GM21526 (cell line): ENCODE measurements around the gene GNAI2.
"Not testable (repeated sequence)": the region's sequence is repeated elsewhere in the genome, so short reads cannot be mapped to it uniquely, and the experiment has no call there.

Experiments used
- ATAC-seq: cut with Tn5 transposase; IDR thresholded peaks from one replicate; pipeline ENCODE4 v1.9.1; 2021; ENCODE audit warnings: moderate library complexity; ENCODE audit not compliant: unreplicated experiment, low FRiP score

Gene GNAI2

GRCh38 chr3:50221411-50222168 lies 14.4 kb upstream of the GNAI2 start:
- no peak for ATAC-seq

DNA sequence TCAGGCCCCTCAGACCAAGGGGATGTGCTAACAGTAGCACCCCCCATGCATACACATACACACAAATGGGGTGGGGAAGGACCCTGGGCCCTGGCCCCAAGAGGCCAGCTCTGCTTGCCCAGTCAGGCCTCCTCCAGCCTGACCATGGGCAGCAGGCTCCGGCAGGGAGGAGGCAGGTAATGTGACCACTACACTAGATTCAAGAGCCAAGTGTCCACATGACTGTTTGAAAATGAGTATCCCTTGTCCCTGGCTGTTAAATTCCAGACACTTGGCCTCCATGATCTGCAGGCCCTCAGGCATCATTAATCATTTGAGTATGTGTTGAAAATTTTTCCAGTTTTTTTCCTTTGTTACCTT lies 13.9 kb upstream of the GNAI2 start:
- ATAC-seq, result no peak

- ATAC-seq, result no peak
Measured at GRCh38 chr3:50224639-50225038, 11.4 kb upstream of the GNAI2 start.

GRCh38 chr3:50226888-50227389 lies 9.1 kb upstream of the GNAI2 start:
- ATAC-seq, result peak; percentile 18

DNA sequence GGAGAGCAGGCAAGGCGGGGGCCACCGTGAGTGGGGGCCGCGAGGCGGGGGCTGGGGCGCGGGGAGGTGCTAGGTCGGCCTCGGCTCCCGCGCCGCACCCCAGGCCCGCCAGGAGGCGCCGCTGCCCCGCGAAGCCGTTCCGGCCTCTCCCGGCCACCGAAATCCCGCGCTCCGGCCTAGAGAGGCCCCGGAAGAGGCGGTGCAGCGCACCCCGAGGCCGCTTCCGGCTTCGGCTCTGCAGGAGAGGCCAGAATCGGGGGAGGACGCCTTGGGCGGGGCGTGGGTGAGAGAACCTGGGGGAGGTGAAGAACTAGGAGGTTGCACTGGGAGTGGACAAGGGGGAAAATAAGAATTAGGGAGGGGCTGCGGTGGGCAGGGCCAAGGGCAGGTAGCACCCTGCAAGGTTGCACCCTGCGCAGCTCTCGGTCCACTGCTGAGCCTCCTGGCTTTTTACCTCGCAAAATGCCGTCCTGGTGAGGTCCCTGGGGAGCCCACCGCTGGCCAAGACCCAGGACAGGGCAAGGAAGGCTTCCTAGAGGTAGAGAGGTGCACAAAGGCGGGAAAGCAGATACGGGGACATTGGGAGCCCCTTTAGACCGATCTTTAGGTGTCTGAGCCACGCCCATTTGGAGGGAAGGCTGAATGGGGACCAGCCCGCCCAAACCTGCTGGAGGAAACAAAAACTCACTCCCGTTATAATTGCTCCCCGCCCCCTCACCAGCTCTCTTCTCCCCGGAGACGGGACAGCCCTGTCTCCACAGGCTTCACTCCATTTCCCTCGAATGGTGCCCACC lies 8.4 kb upstream of the GNAI2 start:
- peak; percentile 65 for ATAC-seq

DNA sequence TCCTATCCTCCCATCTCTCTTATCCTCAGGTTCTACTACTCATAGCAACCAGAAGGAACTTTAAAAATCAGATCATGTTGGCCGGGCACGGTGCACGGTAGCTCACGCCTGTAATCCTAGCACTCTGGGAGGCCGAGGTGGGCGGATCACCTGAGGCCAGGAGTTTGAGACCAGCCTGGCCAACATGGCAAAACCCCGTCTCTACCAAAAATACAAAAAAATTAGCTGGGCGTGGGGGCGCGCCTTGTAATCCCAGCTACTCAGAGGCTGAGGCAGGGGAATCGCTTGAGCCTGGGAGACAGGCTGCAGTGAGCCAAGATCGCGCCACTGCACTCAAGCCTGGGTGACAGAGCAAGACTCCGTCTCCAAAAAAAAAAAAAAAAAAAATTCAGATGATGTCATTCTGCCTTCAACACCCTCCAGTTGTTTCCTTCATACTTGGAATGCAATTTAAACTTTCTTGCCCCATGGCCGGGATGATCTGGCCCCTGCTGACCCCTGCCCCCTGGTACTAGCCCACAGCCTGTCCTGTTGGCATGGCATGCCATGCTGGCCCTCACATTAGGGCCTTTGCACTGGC lies 7.7 kb upstream of the GNAI2 start:
- not testable (repeated sequence) for ATAC-seq

- no peak for ATAC-seq
Measured at GRCh38 chr3:50229490-50229889, 6.5 kb upstream of the GNAI2 start.

DNA sequence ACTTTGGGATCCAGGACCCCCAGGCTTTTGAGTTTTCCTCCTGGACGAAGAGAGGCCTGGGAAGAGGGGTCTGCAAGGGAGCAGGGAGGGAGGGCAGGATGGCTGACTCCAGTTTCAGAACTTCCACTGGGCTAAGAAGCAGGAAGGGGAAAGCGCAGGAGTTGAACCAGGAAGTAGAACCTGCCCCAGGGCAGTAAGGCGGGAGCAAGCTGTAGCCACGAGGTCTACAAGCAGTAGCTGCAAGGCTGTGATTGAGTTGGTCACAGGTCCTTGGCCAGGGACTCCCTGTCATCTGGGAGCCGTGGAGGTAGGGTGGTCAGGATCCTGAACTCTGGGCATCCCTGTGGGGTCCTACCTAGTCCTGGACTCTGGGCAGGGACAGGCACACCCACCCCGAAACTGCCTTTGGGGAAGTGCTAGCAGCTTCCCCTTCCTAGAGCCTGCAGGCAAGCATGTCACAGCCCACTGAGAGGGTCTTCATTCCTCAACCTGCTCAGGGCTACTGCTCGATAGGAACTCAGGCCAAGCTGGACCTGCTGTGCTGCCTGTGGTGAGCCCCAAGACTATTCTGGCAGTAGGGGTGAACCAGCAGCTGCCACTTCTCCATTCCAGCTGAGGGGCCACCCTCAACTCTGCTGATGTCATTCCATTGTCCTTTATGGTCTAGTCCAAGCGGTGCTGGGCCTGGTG lies 5.8 kb upstream of the GNAI2 start:
- ATAC-seq, result no peak

DNA sequence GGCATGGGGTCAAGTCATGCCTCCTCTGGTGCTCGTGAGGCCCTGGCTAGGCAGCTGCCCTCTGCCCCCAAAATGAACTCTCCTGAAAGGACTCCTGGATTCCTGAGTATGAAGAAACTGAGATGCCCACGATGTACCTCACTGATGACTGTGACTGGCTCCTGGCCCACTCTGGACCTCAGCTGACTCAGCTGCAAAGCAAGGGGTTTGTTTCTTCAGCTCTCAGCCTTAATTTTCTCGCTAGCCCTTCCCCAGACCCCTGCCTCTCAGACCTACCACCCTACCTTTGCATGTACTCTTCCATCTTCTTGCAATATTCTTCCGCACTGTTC lies 5.2 kb upstream of the GNAI2 start:
- ATAC-seq, result no peak

DNA sequence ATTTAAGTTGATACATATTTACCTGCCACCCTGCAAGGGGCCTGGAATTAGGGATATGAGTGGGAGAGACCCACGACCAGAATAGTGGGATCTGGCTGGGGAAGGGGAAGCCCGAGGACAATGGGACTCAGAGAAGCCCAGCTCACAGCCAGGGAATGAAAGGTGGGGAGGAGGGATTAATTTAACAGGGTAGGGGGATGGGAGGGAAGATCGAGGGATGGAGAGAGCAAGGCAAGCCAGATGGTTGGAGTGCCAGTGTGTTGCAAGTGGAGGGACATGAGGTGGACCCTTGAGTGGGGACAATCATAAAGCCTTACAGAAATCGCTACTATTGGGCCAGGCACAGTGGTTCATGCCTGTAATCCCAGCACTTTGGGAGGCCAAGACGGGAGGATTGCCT lies 4.4 kb upstream of the GNAI2 start:
- no peak for ATAC-seq

DNA sequence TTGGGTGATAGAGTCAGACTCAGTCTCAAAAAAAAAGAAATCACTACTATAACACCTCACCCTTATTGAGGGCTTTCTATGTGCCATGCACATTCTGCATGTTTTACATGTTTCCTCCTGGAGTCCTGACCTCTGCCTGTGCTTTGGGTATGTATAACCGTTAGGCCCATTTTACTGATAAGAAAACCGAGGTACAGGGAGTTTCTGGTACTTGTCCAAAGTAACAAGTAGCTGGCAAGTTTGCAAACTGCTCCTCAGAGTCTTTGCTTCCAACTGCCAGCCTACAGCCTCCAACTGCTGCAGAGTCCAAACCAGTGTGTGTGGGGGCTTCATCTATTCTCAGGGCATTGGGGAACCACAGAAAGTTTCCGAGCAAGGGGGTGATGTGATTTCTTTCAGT lies 3.7 kb upstream of the GNAI2 start:
- no peak for ATAC-seq

- no peak for ATAC-seq
Measured at GRCh38 chr3:50233176-50233575, 2.8 kb upstream of the GNAI2 start.

DNA sequence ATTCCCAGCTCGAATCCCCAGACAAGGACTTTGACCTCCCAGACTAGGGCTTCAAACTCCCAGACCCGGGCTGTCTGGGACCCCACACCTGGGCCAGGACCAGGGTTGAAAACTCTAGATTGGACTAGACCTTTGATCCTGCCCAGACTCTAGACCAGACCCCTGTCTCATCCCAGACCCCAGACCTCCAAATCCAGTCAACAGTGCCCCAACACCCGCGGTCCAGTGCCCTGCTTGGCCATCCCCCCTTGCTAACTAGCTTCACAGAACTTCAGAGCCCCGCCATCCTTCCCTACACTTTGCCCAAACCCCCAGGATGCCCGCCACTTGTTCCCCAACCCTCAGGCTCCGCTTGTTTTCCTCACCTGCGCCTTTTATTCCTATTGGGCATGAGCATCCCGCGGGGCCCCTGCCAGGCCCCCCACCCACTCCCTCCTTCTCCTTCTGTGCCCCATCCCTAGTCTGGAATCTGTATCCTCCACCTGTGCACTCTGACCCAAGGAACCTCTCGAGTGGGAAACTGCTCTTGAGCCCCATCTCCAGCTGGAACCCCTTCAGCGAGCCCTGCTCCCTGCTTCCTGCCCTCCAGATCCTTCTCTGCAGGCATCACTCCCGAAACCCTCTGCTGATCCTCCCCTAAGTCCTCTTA lies 604 bp downstream of the GNAI2 start:
- no peak for ATAC-seq

DNA sequence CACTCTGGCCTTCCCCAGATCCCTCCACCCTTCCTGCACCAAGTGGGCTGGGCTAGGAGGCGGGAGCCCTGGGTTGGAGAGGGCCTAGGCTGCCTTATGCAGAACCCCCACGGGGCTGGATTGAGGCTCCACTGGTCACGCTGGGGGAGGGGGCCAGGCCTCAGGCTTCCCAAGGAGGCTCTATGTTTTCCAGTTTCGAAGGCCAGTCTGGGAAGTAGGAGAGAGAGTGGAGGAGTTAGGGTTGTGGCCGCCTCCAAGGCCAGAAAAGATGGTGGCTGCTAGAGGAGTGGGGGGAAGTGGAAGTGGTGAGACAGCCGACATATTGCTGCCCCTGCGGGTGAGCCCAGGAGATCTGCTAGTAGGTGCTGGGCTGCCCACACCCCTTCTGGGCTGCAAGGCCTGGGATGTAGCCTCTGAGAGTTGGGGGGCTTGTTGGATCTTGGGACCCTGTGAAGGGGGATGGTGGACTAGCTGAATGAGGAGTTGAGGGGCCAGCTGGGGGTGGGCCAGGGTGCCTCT lies 1.2 kb downstream of the GNAI2 start:
- ATAC-seq, result no peak

- ATAC-seq, result peak; percentile 31
Measured at GRCh38 chr3:50237754-50238548, 1.9 kb downstream of the GNAI2 start.

DNA sequence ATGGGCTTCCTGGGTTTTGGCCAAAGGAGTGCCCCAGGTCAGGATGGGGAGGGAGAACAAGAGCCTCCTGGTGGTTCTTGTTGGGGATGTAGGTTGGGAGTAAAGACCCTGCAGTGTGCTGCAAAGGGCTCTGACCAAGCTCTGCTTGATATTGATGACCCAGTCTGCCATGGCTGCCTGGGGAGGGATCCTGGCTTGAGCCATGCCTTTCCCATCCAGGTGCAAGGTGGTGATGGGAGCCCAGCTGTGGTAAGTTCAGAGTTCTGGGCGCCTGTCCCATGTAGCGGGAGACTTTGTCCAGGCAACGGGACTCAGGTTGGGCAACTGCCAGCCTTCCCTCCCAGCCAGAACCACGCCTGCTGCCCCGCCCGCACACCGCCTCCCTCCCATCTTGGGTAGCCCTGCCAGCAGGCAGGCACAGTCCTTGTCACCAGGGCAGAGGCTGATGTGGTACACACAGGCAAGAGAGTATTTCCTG lies 2.6 kb downstream of the GNAI2 start:
- no peak for ATAC-seq

DNA sequence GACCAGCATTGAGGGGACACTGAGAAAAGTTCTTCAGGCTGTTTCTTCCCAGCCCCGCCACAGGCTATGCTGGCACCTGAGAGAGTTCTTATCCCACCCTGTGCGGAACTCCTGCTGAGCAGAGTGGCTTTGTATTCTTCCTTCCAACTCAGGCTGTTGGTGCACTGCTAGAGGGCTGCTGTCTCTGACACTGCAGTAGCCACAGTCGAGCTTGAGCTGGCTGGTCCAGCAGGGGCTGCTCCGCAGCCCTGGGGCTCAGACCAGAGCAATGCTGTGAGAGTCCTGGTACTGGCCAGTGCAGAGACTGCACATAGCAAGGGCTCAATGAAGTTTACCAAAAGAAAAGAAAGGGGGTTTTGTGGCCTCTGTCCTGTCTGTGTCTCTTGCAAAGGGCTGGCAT lies 3.6 kb downstream of the GNAI2 start:
- no peak for ATAC-seq

DNA sequence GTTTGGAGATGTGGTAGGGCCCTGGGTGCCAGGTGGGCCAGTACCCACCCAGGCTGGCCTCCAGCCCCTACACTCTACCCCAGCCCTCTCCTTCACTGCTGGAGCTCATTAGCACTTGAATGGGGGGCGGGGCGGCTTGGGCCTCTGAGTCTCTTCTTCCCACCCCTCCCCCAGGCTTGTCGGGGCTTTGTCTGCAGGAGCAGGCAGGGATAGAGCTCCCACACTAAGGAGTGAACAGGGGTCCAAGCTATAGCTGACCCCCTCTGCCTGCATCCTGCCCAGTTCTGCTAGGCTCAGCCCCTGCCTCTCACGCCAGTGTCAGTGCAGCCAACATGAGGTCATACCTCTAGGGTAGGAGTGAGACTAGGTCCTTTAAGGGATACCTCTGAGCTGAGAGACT lies 5.2 kb downstream of the GNAI2 start:
- ATAC-seq, result no peak

- ATAC-seq, result no peak
Measured at GRCh38 chr3:50241713-50242380, 5.8 kb downstream of the GNAI2 start.
